HG03460 (cell line): ENCODE results near the gene RNF128.

Experiments
- ATAC-seq: cut with Tn5 transposase; IDR thresholded peaks from one replicate; pipeline ENCODE4 v1.9.1; 2021; ENCODE audit not compliant: unreplicated experiment

Gene RNF128

GRCh38 chrX:106726485-106727437, at the start of gene RNF128:
Gene RNF128, plus strand, starts transcription at chrX:106726701. Its CDS starts 213 bp downstream, at chrX:106726914.
- no peak for ATAC-seq

DNA sequence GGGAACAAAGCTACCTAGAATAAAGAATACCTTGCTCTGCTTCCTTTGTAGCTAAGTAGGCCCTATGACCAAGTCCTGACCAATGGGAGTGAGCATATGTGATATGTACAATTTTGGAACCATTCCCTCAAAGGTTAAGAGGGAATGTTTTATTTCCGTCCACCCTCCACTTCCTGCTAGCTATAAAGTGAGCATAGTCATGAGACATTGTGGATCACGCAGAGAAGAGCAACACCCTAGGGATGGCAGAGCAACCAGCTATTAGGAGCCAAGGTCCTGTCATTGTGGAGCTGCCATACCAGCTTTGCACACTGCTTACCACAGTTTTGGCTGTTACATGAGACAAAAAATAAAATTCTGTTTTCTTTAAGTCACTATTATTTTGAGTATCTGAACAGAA, 45.8 kb upstream of the RNF128 start:
- no peak for ATAC-seq

- no peak for ATAC-seq
Measured at GRCh38 chrX:106684207-106684606, 42.3 kb upstream of the RNF128 start.

GRCh38 chrX:106692425-106693065, 34.0 kb upstream of the RNF128 start:
- ATAC-seq = no peak

GRCh38 chrX:106696502-106696901, 30.0 kb upstream of the RNF128 start:
- no peak for ATAC-seq

GRCh38 chrX:106698693-106699092, 27.8 kb upstream of the RNF128 start:
- ATAC-seq = no peak

DNA sequence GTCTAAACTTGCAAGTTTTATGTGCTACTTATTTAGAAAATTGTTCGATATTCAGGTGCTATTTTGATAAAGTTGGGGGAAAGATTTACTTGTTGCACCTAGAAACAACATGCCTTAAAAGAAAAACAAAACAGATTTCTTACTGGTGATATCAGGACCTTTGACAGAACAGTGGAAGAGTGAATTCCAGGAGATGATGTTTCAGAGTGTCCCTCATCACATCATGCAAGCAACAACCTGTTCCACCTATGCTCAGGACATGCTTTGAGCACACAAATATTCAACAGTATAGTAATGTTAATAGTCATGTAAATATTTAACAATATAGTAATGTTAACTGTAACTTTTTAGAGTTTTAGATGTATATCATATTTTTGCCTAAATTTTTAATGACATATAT, 23.9 kb upstream of the RNF128 start:
- no peak for ATAC-seq

DNA sequence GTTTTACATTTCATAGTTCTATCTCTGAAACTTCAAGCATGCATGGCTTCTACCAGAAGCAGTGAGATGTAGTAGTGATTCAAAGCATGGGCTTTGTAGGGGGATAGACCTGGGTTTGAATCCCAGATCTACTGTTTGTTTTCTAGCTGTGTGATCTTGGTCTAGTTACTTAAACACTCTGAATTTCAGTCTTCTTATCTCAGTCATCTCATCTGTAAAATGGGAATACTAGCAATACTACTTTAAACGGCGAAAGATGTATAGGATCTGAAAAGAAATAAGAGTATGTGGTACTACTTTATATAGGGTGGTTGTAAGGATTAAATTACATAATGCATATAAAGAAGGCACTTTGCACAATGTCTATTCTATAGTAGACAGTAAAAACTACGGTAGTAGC, 20.0 kb upstream of the RNF128 start:
- no peak for ATAC-seq

GRCh38 chrX:106707771-106708454, 18.6 kb upstream of the RNF128 start:
- no peak for ATAC-seq

DNA sequence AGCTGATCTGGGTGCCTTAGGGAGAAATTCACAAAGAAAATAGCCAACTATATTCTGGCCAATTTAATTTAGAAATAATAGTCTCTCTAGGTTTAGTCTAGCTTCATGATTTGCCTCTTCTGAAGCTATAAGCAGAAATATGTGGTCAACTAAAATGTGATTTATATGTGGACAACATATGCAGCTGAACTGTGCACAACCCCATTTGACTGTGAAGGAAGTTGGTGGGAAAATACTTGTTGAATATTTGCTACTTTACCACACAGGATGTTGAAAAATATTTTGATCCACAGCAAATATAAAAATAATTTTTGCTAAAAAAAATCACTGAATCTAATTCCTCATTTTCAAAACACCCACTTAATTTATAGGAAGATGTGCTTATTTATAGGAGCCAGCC, 15.7 kb upstream of the RNF128 start:
- ATAC-seq = no peak

GRCh38 chrX:106711375-106711774, 15.1 kb upstream of the RNF128 start:
- ATAC-seq = no peak

DNA sequence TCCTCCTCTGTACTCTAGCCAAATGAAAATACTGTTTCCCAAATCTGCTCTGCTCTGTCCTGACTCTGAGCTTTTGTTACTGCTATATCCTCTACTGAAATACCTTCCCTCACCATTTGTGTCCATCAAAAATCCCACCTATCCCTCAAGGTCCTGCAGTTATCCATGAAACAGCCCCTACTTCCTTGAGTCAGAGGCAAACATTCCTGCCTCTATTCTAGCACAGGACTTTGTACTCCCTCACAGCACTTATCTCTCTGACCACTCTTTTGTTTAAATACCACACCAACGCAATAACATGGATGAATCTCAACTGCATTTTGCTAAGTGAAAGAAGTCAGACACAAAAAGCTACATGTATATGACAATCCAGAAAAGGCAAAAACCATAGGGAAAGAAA, 10.5 kb upstream of the RNF128 start:
- ATAC-seq = no peak

- ATAC-seq = no peak
Measured at GRCh38 chrX:106716463-106716862, 10.0 kb upstream of the RNF128 start.

- no peak for ATAC-seq
Measured at GRCh38 chrX:106718709-106719108, 7.8 kb upstream of the RNF128 start.

GRCh38 chrX:106725931-106726330, 570 bp upstream of the RNF128 start:
- ATAC-seq = no peak

- ATAC-seq = no peak
Measured at GRCh38 chrX:106728337-106728736, 1.8 kb downstream of the RNF128 start.

GRCh38 chrX:106730401-106730800, 3.9 kb downstream of the RNF128 start:
- ATAC-seq = no peak

GRCh38 chrX:106731590-106731989, 5.1 kb downstream of the RNF128 start:
- ATAC-seq = no peak

- ATAC-seq = no peak
Measured at GRCh38 chrX:106734827-106735226, 8.3 kb downstream of the RNF128 start.

DNA sequence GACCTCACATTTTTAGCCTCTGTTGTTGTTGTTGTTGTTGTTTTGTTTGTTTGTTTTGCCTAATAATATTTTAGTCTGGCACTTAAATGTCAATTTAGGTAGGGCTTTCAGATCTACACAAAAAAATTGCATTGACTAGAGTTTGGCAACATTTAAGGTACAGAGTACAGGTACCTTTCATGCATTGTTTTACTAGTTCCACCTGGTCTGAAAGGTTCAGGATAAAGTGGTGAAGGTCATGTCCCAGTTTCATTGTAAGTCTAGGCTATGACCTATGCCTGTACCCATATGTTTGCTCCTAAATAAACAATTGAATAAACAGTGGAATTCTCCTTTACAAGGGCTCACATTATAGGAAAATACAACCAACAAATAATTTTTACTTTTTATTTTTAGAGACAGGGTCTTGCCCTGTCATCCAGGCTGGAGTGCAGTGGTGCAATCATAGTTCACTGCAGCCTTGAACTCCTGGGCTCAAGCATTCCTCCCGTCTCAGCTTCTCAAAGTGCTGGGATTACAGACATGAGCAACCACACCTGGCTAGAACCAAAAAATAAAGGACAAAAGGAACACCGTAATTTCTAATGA, 13.8 kb downstream of the RNF128 start:
- ATAC-seq = no peak

- ATAC-seq = no peak
Measured at GRCh38 chrX:106742193-106742592, 15.7 kb downstream of the RNF128 start.
